H1 (cell line): ENCODE data around the gene TBCE. TPM values are rescaled to one million over a fixed set of nuclear protein-coding genes. Genes with fewer than 3 reads are reported as not detected.

Experiments used
- EP300 ChIP-seq, 2 experiments: IDR thresholded peaks; 1 replicate in 1 of 2; 2 replicates in 1 of 2; pipeline ENCODE4 v1.6.1; 2011 to 2012; ENCODE audit warnings: low read depth in 2 of 2, low read length in 2 of 2, mild to moderate bottlenecking in 2 of 2, borderline replicate concordance in 1 of 2, inconsistent platforms in 1 of 2, moderate library complexity in 1 of 2
- MAX ChIP-seq: IDR thresholded peaks from 2 replicates; pipeline ENCODE4 v1.6.1; 2012; ENCODE audit warnings: inconsistent platforms
- RNF2 ChIP-seq: fragments of 200-900, 300-1000 bp; sonication (generic); IDR thresholded peaks from 2 replicates; pipeline ENCODE4 v1.7.1; 2016; ENCODE audit warnings: borderline replicate concordance, low read depth, mild to moderate bottlenecking, antibody characterized with exemption, low read length; ENCODE audit not compliant: poor library complexity, severe bottlenecking; ENCODE audit errors: missing control alignments
- ZNF274 ChIP-seq: IDR thresholded peaks from 2 replicates; pipeline ENCODE4 v1.7.0; 2012; ENCODE audit warnings: low read length, borderline replicate concordance; ENCODE audit errors: extremely low read depth
- polyA plus RNA-seq, 7 experiments: library from polyadenylated mRNA; depleted of rRNA in 3 of 7; stranded (reverse) in 5 of 7; unstranded in 2 of 7; fragments of >200 nt in 5 of 7; fragments of 200-250 nt in 2 of 7; gene quantifications; 1 replicate in 5 of 7; 2 replicates in 1 of 7; 4 replicates in 1 of 7; pipeline versions ENCODE4 v1.2.1 to v1.2.3, GENCODE V29; 2011 to 2013; ENCODE audit warnings: missing spikeins in 2 of 7, mixed read lengths in 2 of 7
- total RNA-seq: library from RNA; stranded (reverse); fragmentation: NEBNext Ultra II Directional; extraction: Animal tissue kit (Norgen Biotek cat#: 25700); gene quantifications from 2 replicates; pipeline ENCODE4 v1.2.1, GENCODE V29; 2021

The TBCE gene
- total and polyA plus RNA-seq, 2 of the 8 experiments (the other 6 are each of a cell fraction or from before 2014, with no cell fraction given) = 22.7 to 42.9 TPM

GRCh38 chr1:235442788-235443429 lies 75.7 kb downstream of the TBCE start (continued):
- TF ChIP-seq RNF2 (no peak), MAX (no peak), ZNF274 (no peak), EP300 (IDR thresholded peaks at IDR 0.05; ENCODE audit: borderline replicate concordance in 1 of 2, low read depth in 2 of 2, low read length in 2 of 2) (no peak)
